ENCODE results near the gene DLL3.
"Not testable (repeated sequence)": the region's sequence is repeated elsewhere in the genome, so short reads cannot be mapped to it uniquely, and the experiment has no call there.

The DLL3 gene

DNA sequence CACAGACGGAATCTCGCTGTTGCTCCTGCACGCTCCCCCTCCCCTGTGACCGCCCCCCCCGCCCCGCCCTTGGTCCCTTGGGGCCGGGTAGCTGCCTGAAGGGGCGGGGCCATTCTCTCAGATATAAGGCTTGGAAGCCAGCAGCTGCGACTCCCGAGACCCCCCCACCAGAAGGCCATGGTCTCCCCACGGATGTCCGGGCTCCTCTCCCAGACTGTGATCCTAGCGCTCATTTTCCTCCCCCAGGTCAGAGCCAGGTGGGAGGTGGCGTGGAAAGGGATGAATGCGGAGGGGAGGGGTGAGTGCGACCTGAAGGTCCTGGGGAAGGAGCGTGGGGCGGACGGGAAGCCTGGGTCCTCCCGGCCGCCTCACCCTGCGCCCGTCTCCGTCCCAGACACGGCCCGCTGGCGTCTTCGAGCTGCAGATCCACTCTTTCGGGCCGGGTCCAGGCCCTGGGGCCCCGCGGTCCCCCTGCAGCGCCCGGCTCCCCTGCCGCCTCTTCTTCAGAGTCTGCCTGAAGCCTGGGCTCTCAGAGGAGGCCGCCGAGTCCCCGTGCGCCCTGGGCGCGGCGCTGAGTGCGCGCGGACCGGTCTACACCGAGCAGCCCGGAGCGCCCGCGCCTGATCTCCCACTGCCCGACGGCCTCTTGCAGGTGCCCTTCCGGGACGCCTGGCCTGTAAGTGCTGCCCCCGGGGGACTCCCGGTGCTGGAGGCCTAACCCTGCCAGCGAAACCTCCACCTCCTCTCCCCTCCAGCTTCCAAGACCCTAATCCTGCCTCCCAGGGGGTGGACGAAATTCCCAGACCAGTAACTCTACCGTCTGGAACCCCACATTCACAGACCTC, at the start of gene DLL3:
TSS of gene DLL3 (plus strand) at position 150 of the 845 bp plus-strand sequence. CDS start at position 178, 28 bp downstream.
- peaks cover 52% of the 10 kb centered on the region for H3K27me3 ChIP-seq (ENCODE audit: control insufficient read depth, insufficient read depth, low read length)
- H3K4me1 ChIP-seq (ENCODE audit: control insufficient read depth, insufficient read depth, low read length) = peaks cover 9% of the 10 kb centered on the region
- H3K9ac ChIP-seq (ENCODE audit: low read length) = no peak within 1 kb of the TSS
- H3K4me3 ChIP-seq (ENCODE audit: low read length) = no peak within 1 kb of the TSS
- H3K9me3 ChIP-seq (ENCODE audit: control insufficient read depth, low read length) = no peaks in the 10 kb centered on the region
- no peaks in the 10 kb centered on the region for H3K36me3 ChIP-seq (ENCODE audit: control insufficient read depth, insufficient read depth, low read length)

GRCh38 chr19:39449116-39449797, 49.5 kb upstream of the DLL3 start:
- peaks cover 8% of the 10 kb centered on the region for H3K36me3 ChIP-seq (ENCODE audit: control insufficient read depth, insufficient read depth, low read length)
- H3K4me1 ChIP-seq (ENCODE audit: control insufficient read depth, insufficient read depth, low read length) = peaks cover 23% of the 10 kb centered on the region
- H3K9ac ChIP-seq (ENCODE audit: low read length) = no peak overlapping the region
- H3K9me3 ChIP-seq (ENCODE audit: control insufficient read depth, low read length) = no peaks in the 10 kb centered on the region
- no peak overlapping the region for H3K4me3 ChIP-seq (ENCODE audit: low read length)
- H3K27me3 ChIP-seq (ENCODE audit: control insufficient read depth, insufficient read depth, low read length) = no peaks in the 10 kb centered on the region

DNA sequence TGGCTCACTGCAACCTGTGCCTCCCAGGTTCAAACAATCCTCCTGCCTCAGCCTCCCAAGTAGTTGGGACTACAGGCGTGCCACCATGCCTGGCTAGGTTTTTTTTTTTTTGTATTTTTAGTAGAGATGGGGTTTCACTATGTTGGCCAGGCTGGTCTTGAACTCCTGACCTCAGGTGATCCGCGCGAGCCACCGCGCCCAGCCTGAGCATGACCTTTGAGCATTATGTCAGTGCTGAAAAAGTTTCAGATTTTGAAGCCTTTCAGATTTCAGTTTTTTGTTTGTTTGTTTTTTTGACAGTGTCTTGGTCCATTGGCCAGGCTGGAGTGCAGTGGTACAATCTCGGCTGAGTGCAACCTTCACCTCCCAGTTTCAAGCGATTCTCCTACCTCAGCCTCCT, 47.5 kb upstream of the DLL3 start:
- not testable (repeated sequence) for H3K9me3 ChIP-seq (ENCODE audit: control insufficient read depth, low read length); H3K4me3 ChIP-seq (ENCODE audit: low read length); H3K9ac ChIP-seq (ENCODE audit: low read length); H3K36me3 ChIP-seq (ENCODE audit: control insufficient read depth, insufficient read depth, low read length); H3K27me3 ChIP-seq (ENCODE audit: control insufficient read depth, insufficient read depth, low read length)
- H3K4me1 ChIP-seq (ENCODE audit: control insufficient read depth, insufficient read depth, low read length) = peaks cover 21% of the 10 kb centered on the region

DNA sequence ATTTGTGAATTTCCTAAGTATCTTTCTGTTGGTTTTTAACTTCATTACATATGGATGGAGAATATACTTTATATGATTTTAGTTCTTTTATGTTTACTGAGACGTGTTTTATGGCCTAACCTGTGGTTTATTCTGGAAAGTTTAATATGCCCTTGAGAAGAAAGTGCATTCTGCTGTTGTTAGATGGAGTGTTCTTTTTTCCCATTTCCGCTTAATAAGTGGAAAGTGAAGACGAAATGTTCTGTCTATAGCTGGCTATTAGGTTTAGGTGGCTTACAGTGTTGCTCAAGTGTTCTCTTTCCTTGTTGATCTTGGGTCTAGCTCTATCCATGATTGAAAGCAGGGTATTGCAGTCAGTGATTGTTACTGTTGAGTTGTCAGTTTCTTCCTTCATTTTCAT, 35.3 kb upstream of the DLL3 start:
- Histone ChIP-seq H3K4me3 (ENCODE audit: low read length) (no peak overlapping the region), H3K27me3 (ENCODE audit: control insufficient read depth, insufficient read depth, low read length) (no peaks in the 10 kb centered on the region), H3K4me1 (ENCODE audit: control insufficient read depth, insufficient read depth, low read length) (no peaks in the 10 kb centered on the region), H3K9me3 (ENCODE audit: control insufficient read depth, low read length) (no peaks in the 10 kb centered on the region), H3K9ac (ENCODE audit: low read length) (no peak overlapping the region), H3K36me3 (ENCODE audit: control insufficient read depth, insufficient read depth, low read length) (peaks cover 25% of the 10 kb centered on the region)

GRCh38 chr19:39465956-39466747, 32.6 kb upstream of the DLL3 start:
- Histone ChIP-seq H3K36me3 (ENCODE audit: control insufficient read depth, insufficient read depth, low read length) (peaks cover 38% of the 10 kb centered on the region), H3K27me3 (ENCODE audit: control insufficient read depth, insufficient read depth, low read length) (no peaks in the 10 kb centered on the region), H3K9me3 (ENCODE audit: control insufficient read depth, low read length) (no peaks in the 10 kb centered on the region), H3K9ac (ENCODE audit: low read length) (no peak overlapping the region), H3K4me3 (ENCODE audit: low read length) (no peak overlapping the region), H3K4me1 (ENCODE audit: control insufficient read depth, insufficient read depth, low read length) (no peaks in the 10 kb centered on the region)

DNA sequence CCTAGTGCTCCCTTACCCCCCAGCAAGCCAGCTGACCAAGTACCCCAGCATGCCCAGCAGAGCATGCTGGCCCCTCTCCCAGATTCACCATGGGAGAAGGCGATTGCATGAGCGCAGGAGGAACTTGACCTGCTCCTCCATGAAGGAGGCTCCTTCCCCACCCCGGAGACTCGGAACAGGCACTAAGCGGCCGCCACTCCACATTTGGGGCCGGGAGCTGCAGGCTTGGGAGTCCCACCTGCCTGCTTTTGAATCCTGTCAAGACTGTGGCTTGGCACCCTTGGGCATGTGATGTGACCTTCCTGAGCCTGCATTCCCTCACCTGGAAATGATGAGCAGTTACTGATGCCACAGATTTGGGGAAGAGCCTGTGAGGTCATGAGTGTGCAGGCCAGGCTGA, 30.8 kb upstream of the DLL3 start:
- no peaks in the 10 kb centered on the region for H3K27me3 ChIP-seq (ENCODE audit: control insufficient read depth, insufficient read depth, low read length)
- no peak overlapping the region for H3K4me3 ChIP-seq (ENCODE audit: low read length)
- H3K9me3 ChIP-seq (ENCODE audit: control insufficient read depth, low read length) = no peaks in the 10 kb centered on the region
- no peaks in the 10 kb centered on the region for H3K4me1 ChIP-seq (ENCODE audit: control insufficient read depth, insufficient read depth, low read length)
- H3K9ac ChIP-seq (ENCODE audit: low read length) = no peak overlapping the region
- peaks cover 43% of the 10 kb centered on the region for H3K36me3 ChIP-seq (ENCODE audit: control insufficient read depth, insufficient read depth, low read length)

DNA sequence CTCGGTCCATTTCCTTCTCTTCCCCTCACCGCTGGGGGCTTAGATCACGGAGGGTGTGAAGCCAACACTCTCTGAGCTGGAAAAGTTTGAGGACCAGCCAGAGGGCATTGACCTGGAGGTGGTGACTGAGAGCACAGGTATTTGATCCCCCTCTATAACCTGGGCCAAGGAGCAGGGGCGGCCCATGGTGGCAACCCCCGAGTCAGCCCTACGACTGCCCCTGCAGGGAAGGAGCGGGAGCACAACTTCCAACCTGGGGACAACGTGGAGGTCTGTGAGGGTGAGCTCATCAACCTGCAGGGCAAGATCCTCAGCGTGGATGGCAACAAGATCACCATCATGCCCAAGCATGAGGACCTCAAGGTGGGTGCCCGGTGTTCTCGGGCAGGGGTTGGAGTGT, 29.7 kb upstream of the DLL3 start:
- H3K4me3 ChIP-seq (ENCODE audit: low read length) = no peak overlapping the region
- H3K9ac ChIP-seq (ENCODE audit: low read length) = no peak overlapping the region
- no peaks in the 10 kb centered on the region for H3K4me1 ChIP-seq (ENCODE audit: control insufficient read depth, insufficient read depth, low read length)
- no peaks in the 10 kb centered on the region for H3K27me3 ChIP-seq (ENCODE audit: control insufficient read depth, insufficient read depth, low read length)
- H3K36me3 ChIP-seq (ENCODE audit: control insufficient read depth, insufficient read depth, low read length) = peaks cover 43% of the 10 kb centered on the region
- H3K9me3 ChIP-seq (ENCODE audit: control insufficient read depth, low read length) = no peaks in the 10 kb centered on the region

DNA sequence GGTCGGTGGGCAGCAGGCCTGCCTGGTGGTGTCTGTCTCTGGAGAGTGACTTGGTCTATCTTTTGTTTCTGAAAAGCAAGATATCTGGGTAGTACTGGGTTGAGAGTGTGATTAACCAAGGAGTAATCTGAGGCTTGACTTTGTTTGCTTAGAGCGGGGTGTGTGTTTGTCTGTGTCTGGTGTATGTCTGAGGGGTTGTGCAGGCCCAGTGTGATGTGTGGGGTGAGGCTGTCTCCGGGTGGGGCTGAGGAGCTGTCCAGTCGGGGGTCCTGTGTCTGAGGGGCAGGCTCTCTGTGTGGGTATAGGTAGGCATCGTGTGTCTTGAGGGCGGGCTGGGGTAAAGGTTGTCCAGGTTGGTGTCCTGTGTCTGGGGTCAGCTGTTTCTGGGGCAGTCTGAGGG, 29.2 kb upstream of the DLL3 start:
- Histone ChIP-seq H3K9me3 (ENCODE audit: control insufficient read depth, low read length) (no peaks in the 10 kb centered on the region), H3K36me3 (ENCODE audit: control insufficient read depth, insufficient read depth, low read length) (peaks cover 46% of the 10 kb centered on the region), H3K4me1 (ENCODE audit: control insufficient read depth, insufficient read depth, low read length) (no peaks in the 10 kb centered on the region), H3K4me3 (ENCODE audit: low read length) (no peak overlapping the region), H3K9ac (ENCODE audit: low read length) (no peak overlapping the region), H3K27me3 (ENCODE audit: control insufficient read depth, insufficient read depth, low read length) (no peaks in the 10 kb centered on the region)

DNA sequence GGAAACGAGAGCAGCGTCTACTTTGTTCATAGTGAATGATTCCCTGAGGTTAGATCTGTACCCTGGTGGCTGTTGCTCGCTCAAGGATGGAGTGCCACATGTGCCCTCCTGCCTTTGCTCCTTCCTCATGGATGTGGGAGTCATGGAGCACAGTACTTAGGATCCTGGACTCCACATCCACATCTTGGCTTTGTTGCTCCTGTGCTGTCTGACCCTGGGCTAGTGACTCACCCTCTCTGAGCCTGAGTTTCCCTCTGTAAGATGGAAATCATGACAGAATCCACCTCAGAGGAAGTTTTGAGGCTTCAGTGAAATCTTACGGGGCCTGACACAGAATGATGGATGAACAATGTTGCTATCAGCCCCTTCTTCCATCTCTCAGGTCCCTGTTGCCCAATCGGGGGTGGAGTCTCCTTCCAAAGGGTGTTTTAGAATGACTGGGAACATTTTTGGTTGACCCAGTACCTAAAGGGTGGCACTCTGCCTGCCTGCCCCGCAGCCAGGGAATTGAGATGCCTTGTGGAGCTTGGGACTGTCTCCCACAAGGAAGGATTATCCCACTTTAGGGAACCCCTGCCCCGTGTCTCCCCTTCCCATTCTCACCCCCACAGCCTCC, 27.9 kb upstream of the DLL3 start:
- Histone ChIP-seq H3K27me3 (ENCODE audit: control insufficient read depth, insufficient read depth, low read length) (no peaks in the 10 kb centered on the region), H3K36me3 (ENCODE audit: control insufficient read depth, insufficient read depth, low read length) (peaks cover 36% of the 10 kb centered on the region), H3K4me3 (ENCODE audit: low read length) (no peak overlapping the region), H3K9ac (ENCODE audit: low read length) (no peak overlapping the region), H3K4me1 (ENCODE audit: control insufficient read depth, insufficient read depth, low read length) (no peaks in the 10 kb centered on the region), H3K9me3 (ENCODE audit: control insufficient read depth, low read length) (no peaks in the 10 kb centered on the region)

- Histone ChIP-seq H3K36me3 (ENCODE audit: control insufficient read depth, insufficient read depth, low read length) (peaks cover 36% of the 10 kb centered on the region), H3K4me3 (ENCODE audit: low read length) (no peak overlapping the region), H3K9ac (ENCODE audit: low read length) (no peak overlapping the region), H3K27me3 (ENCODE audit: control insufficient read depth, insufficient read depth, low read length) (no peaks in the 10 kb centered on the region), H3K9me3 (ENCODE audit: control insufficient read depth, low read length) (no peaks in the 10 kb centered on the region), H3K4me1 (ENCODE audit: control insufficient read depth, insufficient read depth, low read length) (no peaks in the 10 kb centered on the region)
Measured at GRCh38 chr19:39471756-39472536, 26.8 kb upstream of the DLL3 start.

DNA sequence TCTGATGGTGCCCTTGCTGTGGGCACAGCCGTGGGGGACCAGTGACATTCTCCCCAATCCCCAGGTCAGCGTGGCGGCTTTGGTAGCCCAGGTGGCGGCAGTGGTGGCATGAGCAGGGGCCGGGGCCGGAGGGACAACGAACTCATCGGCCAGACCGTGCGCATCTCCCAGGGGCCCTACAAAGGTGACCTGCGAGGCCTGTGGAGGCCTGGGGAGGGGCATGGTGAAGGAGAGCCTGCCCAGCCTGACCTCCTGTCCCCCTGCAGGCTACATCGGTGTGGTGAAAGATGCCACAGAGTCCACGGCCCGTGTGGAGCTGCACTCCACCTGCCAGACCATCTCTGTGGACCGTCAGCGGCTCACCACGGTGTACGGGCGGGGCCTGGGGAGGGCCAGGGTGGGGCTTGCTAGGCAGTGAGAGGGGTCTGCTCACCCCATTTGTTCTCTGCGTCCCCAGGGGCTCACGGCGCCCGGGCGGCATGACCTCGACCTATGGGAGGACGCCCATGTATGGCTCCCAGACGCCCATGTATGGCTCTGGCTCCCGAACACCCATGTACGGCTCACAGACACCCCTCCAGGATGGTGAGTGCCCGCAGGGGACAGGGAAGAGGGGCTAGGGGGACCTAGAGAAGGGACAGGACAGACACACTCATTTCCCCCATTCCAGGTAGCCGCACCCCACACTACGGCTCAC, 25.9 kb upstream of the DLL3 start:
- Histone ChIP-seq H3K9me3 (ENCODE audit: control insufficient read depth, low read length) (no peaks in the 10 kb centered on the region), H3K36me3 (ENCODE audit: control insufficient read depth, insufficient read depth, low read length) (peaks cover 35% of the 10 kb centered on the region)

More for the DNA sequence above, 25.9 kb upstream of the DLL3 start:
- Histone ChIP-seq H3K4me3 (ENCODE audit: low read length) (no peak overlapping the region), H3K9ac (ENCODE audit: low read length) (no peak overlapping the region), H3K27me3 (ENCODE audit: control insufficient read depth, insufficient read depth, low read length) (no peaks in the 10 kb centered on the region), H3K4me1 (ENCODE audit: control insufficient read depth, insufficient read depth, low read length) (no peaks in the 10 kb centered on the region)
